K562 (cell line): Measurements from ENCODE around the gene PSORS1C2. TPM values are rescaled to one million over a fixed set of nuclear protein-coding genes. Genes with fewer than 3 reads are reported as not detected.

Source experiments
- ATAC-seq: fragments of 200-7000 bp; cut with Tn5 transposase; 3 replicates; pipeline ENCODE4 v1.9.1; 2020; ENCODE audit warnings: moderate library complexity
- BruUV-seq: library from RNA; stranded (reverse); fragments of 400-500 nt; replicated peaks from 2 replicates; lab custom pipeline; 2021; lab: Mats Ljungman, UMichigan
- CTCF ChIA-PET: fragments of 300-600 bp; formaldehyde crosslinking; extraction: SDS; loops from one replicate; lab custom pipeline; 2021; ENCODE audit warnings: low intra/inter-chr PET ratio; lab: Yijun Ruan, JAX
- POLR2A ChIA-PET: fragments of 300-600, 350-650 bp; sonication (Branson Sonifier 250); formaldehyde crosslinking; extraction: SDS; loops from one replicate; lab custom pipeline; 2021; ENCODE audit warnings: antibody characterized with exemption, inconsistent platforms; lab: Yijun Ruan, JAX
- DNase-seq, 4 experiments: peaks; one replicate each; pipeline versions ENCODE4 v3.0.0 to v3.0.0-alpha.2; 2011 to 2018; ENCODE audit warnings: low spot score in 3 of 4, mixed read lengths in 3 of 4; ENCODE audit errors: extremely low read depth in 1 of 4
- FAIRE-seq: peaks from 2 replicates; lab custom pipeline; 2011; peaks lifted over from hg19 to GRCh38; lab: Jason Lieb, UNC
- H2AFZ ChIP-seq: 2 replicates; pipeline ENCODE4 v1.6.0; 2011; ENCODE audit warnings: low read depth, low read length, control low read depth, inconsistent platforms
- H3K27ac ChIP-seq: fragments of 200-600 bp; 3 replicates; pipeline ENCODE4 v1.8.0; 2011; ENCODE audit warnings: low read depth, mild to moderate bottlenecking, control low read depth, inconsistent platforms, low read length, moderate library complexity, mixed read lengths; ENCODE audit errors: extremely low read depth
- H3K27me3 ChIP-seq, 2 experiments: fragments of 300-600 bp in 1 of 2; 2 replicates in 1 of 2; 3 replicates in 1 of 2; pipeline versions ENCODE4 v1.6.0 to v1.8.0; 2011; ENCODE audit warnings: inconsistent platforms in 2 of 2, low read length in 2 of 2, mild to moderate bottlenecking in 1 of 2, mixed read lengths in 1 of 2, moderate library complexity in 1 of 2; ENCODE audit not compliant: control insufficient read depth in 2 of 2, insufficient read depth in 2 of 2
- H3K36me3 ChIP-seq: fragments of 300-600 bp; 3 replicates; pipeline ENCODE4 v1.8.0; 2011; ENCODE audit warnings: mild to moderate bottlenecking, low read length, inconsistent platforms; ENCODE audit not compliant: control insufficient read depth, insufficient read depth
- H3K4me1 ChIP-seq, 2 experiments: fragments of 200-600 bp in 1 of 2; replicated peaks in 1 of 2; 2 replicates in 1 of 2; 3 replicates in 1 of 2; pipeline versions ENCODE4 v1.5.1 to v1.8.0; 2011; ENCODE audit warnings: inconsistent platforms in 2 of 2, low read length in 2 of 2, mild to moderate bottlenecking in 1 of 2, mixed read lengths in 1 of 2, moderate library complexity in 1 of 2; ENCODE audit not compliant: control insufficient read depth in 2 of 2, insufficient read depth in 2 of 2
- H3K4me2 ChIP-seq: 2 replicates; pipeline ENCODE4 v1.6.1; 2011; ENCODE audit warnings: low read length, control low read depth, inconsistent platforms, mixed read lengths; ENCODE audit not compliant: insufficient read depth
- H3K4me3 ChIP-seq: fragments of 200-600 bp; sonication (generic), shearing (Covaris generic); 2 replicates; pipeline ENCODE4 v1.5.1; 2016; ENCODE audit warnings: control low read depth, inconsistent platforms
- H3K79me2 ChIP-seq: fragments of 200-600 bp; 3 replicates; pipeline ENCODE4 v1.8.0; 2011; ENCODE audit warnings: low read length, inconsistent platforms; ENCODE audit not compliant: control insufficient read depth, insufficient read depth
- H3K9ac ChIP-seq, 2 experiments: 2 replicates each; pipeline versions ENCODE4 v1.6.0 to v1.6.1; 2011; ENCODE audit warnings: low read depth in 2 of 2, low read length in 2 of 2, control low read depth in 1 of 2, inconsistent platforms in 1 of 2, mild to moderate bottlenecking in 1 of 2, mixed read lengths in 1 of 2; ENCODE audit not compliant: insufficient read depth in 1 of 2
- H3K9me1 ChIP-seq: one replicate; pipeline ENCODE4 v1.6.0; 2011; ENCODE audit warnings: inconsistent platforms, mild to moderate bottlenecking, low read length, moderate library complexity; ENCODE audit not compliant: control insufficient read depth, insufficient read depth
- H3K9me3 ChIP-seq: replicated peaks from 2 replicates; pipeline ENCODE4 v1.5.1; 2011; ENCODE audit warnings: low read depth, low read length, inconsistent platforms; ENCODE audit not compliant: control insufficient read depth, insufficient read depth
- H4K20me1 ChIP-seq: replicated peaks from 2 replicates; pipeline ENCODE4 v1.6.1; 2011; ENCODE audit warnings: low read length, inconsistent platforms, mixed read lengths; ENCODE audit not compliant: control insufficient read depth, insufficient read depth
- ATF3 ChIP-seq, 2 experiments: fragments of 450-650 bp in 1 of 2; sonication (generic) in 1 of 2; formaldehyde crosslinking in 1 of 2; IDR thresholded peaks in 1 of 2; conservative IDR thresholded peaks in 1 of 2; 2 replicates each; pipeline versions ENCODE4 v1.6.1 to v1.8.1; 2016 to 2023; ENCODE audit warnings: mild to moderate bottlenecking in 2 of 2, moderate library complexity in 2 of 2, inconsistent platforms in 1 of 2, missing genetic modification reagents in 1 of 2
- CEBPB ChIP-seq: fragments of 450-650 bp; IDR thresholded peaks from 2 replicates; pipeline ENCODE4 v1.6.1; 2016; ENCODE audit warnings: missing genetic modification characterization, missing compliant biosample characterization
- CEBPG ChIP-seq, 3 experiments: fragments of 200-800 bp in 1 of 3; sonication (Bioruptor generic) in 1 of 3; sonication (generic) in 1 of 3; formaldehyde crosslinking in 1 of 3; IDR thresholded peaks in 2 of 3; conservative IDR thresholded peaks in 1 of 3; 2 replicates each; pipeline versions ENCODE4 v1.6.1 to v1.8.0; 2016 to 2022; ENCODE audit warnings: missing compliant biosample characterization in 2 of 3, missing genetic modification characterization in 2 of 3, mild to moderate bottlenecking in 1 of 3, missing genetic modification reagents in 1 of 3
- ESRRA ChIP-seq: fragments of 450-650 bp; IDR thresholded peaks from 2 replicates; pipeline ENCODE4 v1.6.1; 2014; ENCODE audit warnings: low read depth, mild to moderate bottlenecking, moderate library complexity, borderline replicate concordance
- FOSL1 ChIP-seq: fragments of 200-800 bp; sonication (Bioruptor generic); conservative IDR thresholded peaks from 2 replicates; pipeline ENCODE4 v1.6.1; 2016; ENCODE audit warnings: missing genetic modification characterization, missing compliant biosample characterization
- GABPA ChIP-seq: fragments of 200-800 bp; sonication (Bioruptor generic); conservative IDR thresholded peaks from 2 replicates; pipeline ENCODE4 v1.6.1; 2016; ENCODE audit warnings: low read depth, missing genetic modification characterization, missing compliant biosample characterization
- NFIC ChIP-seq: fragments of 450-650 bp; IDR thresholded peaks from 2 replicates; pipeline ENCODE4 v1.6.1; 2017; ENCODE audit warnings: mild to moderate bottlenecking, inconsistent platforms
- NFYB ChIP-seq: IDR thresholded peaks from 2 replicates; pipeline ENCODE4 v1.6.1; 2011; ENCODE audit warnings: mild to moderate bottlenecking, moderate library complexity; ENCODE audit not compliant: insufficient read length; ENCODE audit errors: extremely low read depth
- NKRF ChIP-seq: fragments of 450-650 bp; IDR thresholded peaks from 2 replicates; pipeline ENCODE4 v1.6.1; 2016; ENCODE audit warnings: borderline replicate concordance
- SMARCA5 ChIP-seq: fragments of 450-650 bp; IDR thresholded peaks from 2 replicates; pipeline ENCODE4 v1.6.1; 2016
- ZNF354B ChIP-seq: fragments of 250-450 bp; sonication (Bioruptor Pico); IDR thresholded peaks from 2 replicates; pipeline ENCODE4 v1.4.0; 2020
- ZNF449 ChIP-seq: fragments of 250-450 bp; sonication (Bioruptor Pico); IDR thresholded peaks from 2 replicates; pipeline ENCODE4 v1.8.0; 2022; ENCODE audit warnings: moderate library complexity, mild to moderate bottlenecking, inconsistent platforms
- in situ Hi-C: fragments of 300-500 bp; cut with MboI; formaldehyde crosslinking; loops from 4 replicates; pipeline ENCODE4 v1.15.0; 2018; ENCODE audit warnings: inconsistent platforms, mixed read lengths
- intact Hi-C: fragments of 100-400 bp; cut with micrococcal nuclease; formaldehyde crosslinking; loops from 2 replicates; pipeline ENCODE4 v1.14.2; 2022
- polyA plus RNA-seq, 8 experiments: library from polyadenylated mRNA; depleted of rRNA in 4 of 8; stranded (reverse) in 5 of 8; unstranded in 3 of 8; fragments of >200 nt; fragmentation: Nextera tagmentation in 2 of 8; fragmentation: Illumina TruSeq in 1 of 8; extraction: Ambion mirVana in 2 of 8; extraction: Trizol in 1 of 8; gene quantifications; 2 replicates each; pipeline versions ENCODE4 v1.2.1 to v1.2.3, GENCODE V29; 2011 to 2014; ENCODE audit warnings: inconsistent platforms in 1 of 8, missing spikeins in 1 of 8
- total RNA-seq, 7 experiments: library from RNA; depleted of rRNA in 6 of 7; stranded (reverse); fragments of >200 nt in 6 of 7; fragmentation: Illumina TruSeq in 2 of 7; extraction: Trizol in 2 of 7; gene quantifications; 2 replicates each; pipeline versions ENCODE4 v1.2.1 to v1.2.3, GENCODE V29; 2011 to 2021; ENCODE audit warnings: low replicate concordance in 1 of 7

Gene PSORS1C2
- total and polyA plus RNA-seq, 9 of the 15 experiments (the other 6 are each of a cell fraction or from before 2014, with no cell fraction given): not detected

- intact Hi-C loops (no loop called here), in situ Hi-C loops (no loop called here)
- no peak overlapping the region for H3K4me2 ChIP-seq
- peaks cover 21% of the 10 kb centered on the region; the same call in 2 of the 3 replicates for H3K36me3 ChIP-seq
- H3K79me2 ChIP-seq: peaks cover 12% of the 10 kb centered on the region; the same call in 2 of the 3 replicates
- no peak overlapping the region for H3K9ac ChIP-seq
- no peaks in the 10 kb centered on the region for H3K9me3 ChIP-seq
- H2AFZ ChIP-seq: no peak overlapping the region
- peaks cover 10 to 15% of the 10 kb centered on the region in 2 experiments; a peak in 4 of 5 replicates for H3K4me1 ChIP-seq
- POLR2A ChIA-PET: interaction anchor here (0.7 to 1.0 kb wide), 2 partner anchors 31 to 33 kb away, joined by 3 read pairs; no protein-coding TSS in a partner anchor
- TF ChIP-seq NKRF: no peak
- TF ChIP-seq ATF3 (IDR thresholded peaks at IDR 0.05): peak; percentile 51
- TF ChIP-seq ATF3 (CRISPR knock-in tag; conservative IDR thresholded peaks at IDR 0.05): no peak
- TF ChIP-seq CEBPB (tag): peak; percentile 78
- 0 out of 2 replicates have a peak, but pooled peaks have one; percentile 27 for TF ChIP-seq ESRRA
- TF ChIP-seq SMARCA5: no peak
- TF ChIP-seq NFYB: peak; percentile 36
- TF ChIP-seq FOSL1 (tag): 0 out of 2 replicates have a peak, but pooled peaks have one; percentile 14
- TF ChIP-seq CEBPG (CRISPR knock-in tag; IDR thresholded peaks at IDR 0.05): no peak
- peak in 1 of 2 experiments; percentile 40; a peak in 2 of 4 replicates for TF ChIP-seq CEBPG (tag; conservative IDR thresholded peaks at IDR 0.05 in 1 of 2, IDR thresholded peaks at IDR 0.05 in 1 of 2)
- TF ChIP-seq GABPA (tag): no peak
- TF ChIP-seq NFIC: peak; percentile 57; the same call in 1 of the 2 replicates
- no peak for TF ChIP-seq ZNF354B (CRISPR knock-in tag)
- no peak for TF ChIP-seq ZNF449 (CRISPR knock-in tag)
- H3K27ac ChIP-seq: no peak overlapping the region
- H3K27me3 ChIP-seq: no peaks in the 10 kb centered on the region
- no peaks in the 10 kb centered on the region; the same call in 1 of the 2 replicates for H4K20me1 ChIP-seq
- H3K4me3 ChIP-seq: no peak overlapping the region
- DNase-seq (peak in 1 of 4 experiments; percentile 35), ATAC-seq (peak; percentile 64), FAIRE-seq (no peak)
- no peaks in the 10 kb centered on the region for H3K9me1 ChIP-seq
- BruUV-seq: no TSS peak
- CTCF ChIA-PET: no interaction called here
These were observed 25.1 kb upstream of the PSORS1C2 start for GRCh38 chr6:31163922-31164321.
